ENCODE results near the gene DGKG.

Gene DGKG

DNA sequence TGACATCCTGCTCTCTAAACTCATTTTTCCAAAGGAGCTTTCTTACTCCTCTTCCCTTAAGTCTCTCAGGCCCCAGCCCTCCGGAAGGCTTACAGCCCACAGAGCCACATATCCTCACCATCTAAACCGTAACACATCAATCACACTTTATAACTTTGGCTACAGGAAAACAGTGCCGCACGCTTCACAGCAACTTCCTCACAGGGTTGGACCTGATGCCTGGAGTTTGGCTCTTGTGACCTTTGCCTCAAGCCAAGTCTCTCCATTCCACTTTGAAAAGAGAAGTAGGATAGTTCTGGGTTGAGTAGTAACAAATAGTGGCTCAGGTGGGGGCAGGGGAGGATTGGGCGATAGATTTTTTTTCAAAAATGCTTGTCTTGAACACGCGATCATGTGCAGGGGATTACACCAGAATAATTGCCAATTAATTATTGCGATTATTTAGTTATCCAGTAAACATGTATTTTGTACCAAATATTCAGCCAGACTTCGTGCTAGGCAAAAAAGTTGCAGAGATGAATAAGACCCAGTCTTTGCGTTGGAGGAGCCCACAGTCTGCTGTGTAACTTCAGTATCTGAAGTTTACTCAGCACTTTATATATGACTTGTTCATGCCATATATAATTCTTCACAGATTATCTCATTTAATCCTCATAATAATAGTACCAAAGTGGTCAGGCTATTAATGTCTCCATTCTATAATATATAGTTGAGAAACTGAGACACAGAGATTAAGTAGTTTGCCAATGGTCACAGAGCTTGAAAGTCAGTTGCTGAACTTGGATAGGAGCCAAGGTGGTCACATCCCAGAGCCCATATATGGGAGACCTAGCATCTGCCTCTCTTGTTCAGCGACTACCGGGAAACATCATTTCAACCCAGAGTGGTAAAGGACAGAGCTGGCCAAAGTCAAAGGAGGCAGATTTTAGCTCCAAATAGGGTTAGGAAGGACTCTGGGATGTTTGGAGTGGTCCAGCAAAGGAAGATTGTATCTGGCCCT, 250.8 kb downstream of the DGKG start:
- no peak for DNase-seq (ENCODE audit: low read depth in 4 of 4, low spot score in 1 of 4)

DNA sequence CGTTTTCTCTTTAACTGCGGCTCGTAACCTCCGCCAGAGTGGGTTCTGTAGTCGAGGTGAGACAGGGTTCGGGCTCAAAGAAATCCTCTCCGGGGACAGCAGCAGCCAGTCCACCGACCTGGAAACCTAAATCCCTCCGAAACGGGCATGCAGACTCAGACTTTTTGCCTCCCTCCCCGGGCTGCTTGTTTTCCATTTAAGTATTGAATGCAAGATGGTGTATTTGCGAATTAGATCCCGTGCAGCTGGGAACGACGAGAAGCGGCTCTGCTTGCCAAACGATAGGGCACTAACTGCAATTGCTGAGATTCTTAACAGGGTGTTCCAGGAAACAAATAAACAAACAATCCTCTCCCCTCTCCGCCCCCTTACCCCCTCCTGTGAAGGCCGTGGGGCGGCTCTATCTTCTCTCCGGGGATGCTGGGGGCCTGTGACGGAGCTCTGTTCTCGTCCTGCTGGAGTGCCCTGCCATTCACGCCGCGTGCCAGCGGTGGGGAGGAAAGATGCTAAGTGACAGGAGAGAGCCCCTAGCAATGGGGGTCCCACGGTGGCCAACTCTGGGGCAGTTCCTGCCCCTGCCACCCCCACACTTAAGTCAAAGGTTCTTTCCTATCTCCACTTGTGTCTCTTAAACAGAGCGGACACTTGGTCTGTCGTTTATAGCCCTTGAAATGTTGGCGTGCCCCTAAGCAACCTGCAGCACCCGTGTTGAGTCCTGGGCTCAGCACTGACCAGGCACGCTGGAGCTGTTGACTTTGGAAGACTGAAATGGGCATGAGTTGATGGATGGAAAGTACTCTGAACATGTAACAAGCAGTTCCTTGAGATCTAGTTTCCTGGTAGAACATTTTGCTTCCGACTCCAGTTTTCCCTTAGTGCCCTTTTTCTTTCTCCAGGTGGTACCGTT, 251.9 kb downstream of the DGKG start:
- DNase-seq (ENCODE audit: low read depth in 4 of 4, low spot score in 1 of 4), result no peak

DNA sequence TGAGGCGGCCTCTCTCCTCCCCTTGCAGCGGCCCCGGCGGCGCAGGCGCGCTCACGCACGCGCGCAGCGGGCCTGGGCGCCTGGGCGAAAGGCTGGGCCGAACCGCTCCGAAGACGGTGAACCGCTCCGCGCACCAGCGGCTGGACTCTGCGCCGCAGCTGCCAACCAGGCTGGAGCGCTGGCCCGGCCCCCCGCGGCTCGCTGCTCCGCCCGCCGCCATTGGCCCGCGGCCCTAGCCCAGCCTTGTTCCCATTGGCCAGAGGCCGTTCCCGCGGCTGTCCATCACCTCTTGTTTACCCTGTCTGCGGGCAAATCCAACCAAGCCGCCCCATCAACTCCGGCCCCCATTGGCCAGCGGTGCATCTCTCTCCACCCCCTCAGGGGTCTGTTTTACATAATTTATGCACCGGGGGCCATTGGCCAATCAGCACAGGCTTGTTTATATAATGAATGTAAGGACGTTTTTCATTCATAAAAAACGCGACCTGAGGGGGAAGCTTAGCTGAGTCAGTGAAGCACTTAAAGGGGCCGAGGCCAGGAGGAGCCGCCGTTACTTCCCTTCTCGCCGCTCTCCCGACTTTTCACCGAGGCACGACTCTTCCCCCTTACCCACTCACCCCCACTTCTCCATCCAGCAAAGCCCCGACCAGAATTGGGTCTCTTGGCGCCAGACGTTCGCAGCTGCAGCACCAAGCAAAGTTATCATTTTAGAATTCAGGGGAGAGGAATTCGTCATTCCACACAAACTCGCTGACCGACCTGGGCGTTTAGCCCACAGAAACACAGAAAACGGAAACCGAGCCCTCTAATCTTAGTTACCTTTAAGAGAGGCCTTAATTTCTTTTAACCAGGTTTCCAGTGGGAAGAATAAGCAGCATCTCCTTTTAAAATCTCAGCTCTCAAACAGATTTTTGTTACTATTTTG, 252.8 kb downstream of the DGKG start, which contains the start of gene ETV5:
Gene ETV5 (minus strand): TSS at position 149 of the 925 bp plus-strand sequence. CDS start 3,221 bp downstream, outside the sequence.
- peak; percentile 69 to 93 (median 82) for DNase-seq (ENCODE audit: low read depth in 4 of 4, low spot score in 1 of 4)

DNA sequence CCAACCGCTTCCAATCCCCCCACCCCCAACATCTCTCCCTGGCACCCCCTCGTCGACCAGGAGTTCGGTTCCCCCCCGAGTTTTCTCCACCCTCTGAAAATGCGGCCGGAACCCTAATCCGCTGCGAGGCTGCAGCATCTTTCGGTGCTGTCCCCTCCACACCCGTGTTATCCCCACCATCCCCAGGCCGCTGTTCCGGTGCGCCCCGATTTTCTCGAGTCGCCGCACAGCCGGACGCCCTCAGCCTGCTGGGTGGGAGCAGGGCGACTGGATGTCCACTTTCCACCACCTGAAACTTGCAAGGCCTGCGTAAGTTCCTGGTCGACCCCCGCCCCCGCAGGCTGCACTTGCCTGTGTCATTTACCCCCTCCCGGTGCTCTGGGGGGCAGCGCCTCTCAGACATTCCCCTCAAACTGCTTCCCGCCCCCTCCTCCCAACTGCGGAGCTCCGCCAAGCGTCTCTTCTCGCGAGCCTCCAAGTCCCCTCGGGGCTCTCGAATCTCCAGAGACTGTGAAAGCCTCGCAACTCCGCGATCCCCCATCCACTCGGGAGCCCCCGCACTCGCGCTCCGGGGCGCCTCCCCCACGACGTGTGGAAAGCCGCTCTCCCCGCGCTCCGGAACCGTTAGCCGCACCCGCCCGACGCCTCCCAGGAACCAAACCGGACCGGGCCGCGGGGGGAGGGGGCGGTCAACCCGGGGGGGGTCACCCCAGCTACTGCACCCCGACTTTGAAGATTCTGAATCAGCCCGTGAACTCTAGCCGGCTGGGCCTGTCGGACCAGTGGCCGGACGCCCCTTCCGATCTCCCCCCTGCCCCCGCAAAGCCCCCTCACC, 253.7 kb downstream of the DGKG start:
- DNase-seq (ENCODE audit: low read depth in 4 of 4, low spot score in 1 of 4), result no peak

DNA sequence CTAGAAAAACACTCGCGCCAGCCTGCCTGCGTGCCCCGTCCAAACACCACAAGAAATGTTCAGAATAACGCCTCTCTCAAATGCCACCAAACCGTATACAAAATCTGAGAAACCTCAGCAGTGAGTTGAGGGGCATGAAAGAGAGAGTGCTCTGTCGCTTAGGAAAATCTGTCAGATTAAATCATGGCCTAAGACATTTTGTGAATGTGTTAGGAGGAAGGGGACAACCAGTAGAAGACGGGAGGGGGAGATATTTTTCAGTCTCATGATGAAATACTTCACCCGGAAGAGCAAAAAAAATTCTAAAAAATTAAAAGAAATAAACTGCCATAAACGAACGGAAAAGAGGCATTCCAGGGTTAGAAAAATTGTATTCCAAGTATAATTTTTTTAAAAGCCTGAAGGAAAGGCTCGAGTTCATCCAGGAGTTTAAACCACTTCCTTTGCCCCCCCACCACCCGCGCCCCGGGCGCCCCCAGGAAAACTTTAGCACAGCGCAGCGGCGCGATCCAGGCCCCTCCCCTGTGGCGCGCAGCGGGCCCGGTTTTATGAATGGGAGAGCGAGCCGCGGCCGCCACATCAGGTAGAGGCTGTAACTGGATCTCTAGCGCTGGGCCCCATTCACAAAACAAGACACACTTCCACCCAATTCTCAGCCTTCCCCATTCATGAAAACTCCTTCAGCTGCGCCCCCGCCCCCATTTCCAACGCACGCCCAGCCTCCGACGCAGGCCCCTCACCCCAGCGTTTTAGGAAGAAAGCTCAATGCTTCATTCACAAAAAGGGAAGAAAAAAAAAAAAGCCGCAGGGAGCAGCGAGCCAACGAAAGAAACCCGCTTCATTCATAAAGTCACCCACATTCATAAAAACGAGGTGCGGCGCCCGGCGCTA, 254.6 kb downstream of the DGKG start:
- DNase-seq (ENCODE audit: low read depth in 4 of 4, low spot score in 1 of 4), result no peak

DNA sequence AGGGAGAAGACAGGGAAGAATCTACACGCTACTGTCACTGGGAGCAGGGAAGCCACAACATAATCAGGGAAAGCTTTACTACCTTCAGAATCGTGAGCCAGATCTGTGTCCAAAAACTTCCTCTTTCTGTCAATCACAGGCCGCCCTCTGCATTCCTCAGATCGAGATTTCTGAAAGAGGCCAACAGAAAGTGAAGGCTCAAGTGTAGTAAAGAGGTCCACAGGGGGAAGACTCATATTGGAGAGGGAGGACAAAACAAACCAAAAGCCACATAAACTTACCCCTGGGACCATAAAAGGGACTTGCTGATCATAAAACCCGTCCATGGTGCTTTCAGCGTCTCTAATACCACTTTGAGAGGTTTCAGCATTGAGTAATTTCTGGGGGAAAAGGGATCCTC, 256.5 kb downstream of the DGKG start:
- DNase-seq (ENCODE audit: low read depth in 4 of 4, low spot score in 1 of 4), result no peak

DNA sequence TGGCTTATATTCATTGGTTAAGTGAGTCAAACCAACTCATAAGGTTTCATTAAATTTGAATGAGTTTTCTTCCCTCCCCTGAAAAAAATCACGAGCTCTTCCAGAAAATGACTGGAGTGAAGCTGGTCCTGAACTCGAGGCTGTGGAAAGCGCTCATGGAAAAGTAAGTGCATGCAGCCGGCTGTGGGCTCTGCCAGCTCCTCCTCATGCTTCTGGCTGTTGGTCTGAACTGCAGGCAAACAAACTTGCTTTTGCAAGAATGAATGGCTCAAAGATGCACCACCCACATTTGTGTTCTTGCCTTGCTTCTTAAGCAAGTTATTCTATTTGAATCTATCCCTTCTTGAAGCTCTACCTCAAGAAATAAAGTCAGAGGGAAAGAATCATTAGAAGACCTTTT, 259.3 kb downstream of the DGKG start:
- DNase-seq (ENCODE audit: low read depth in 4 of 4, low spot score in 1 of 4), result no peak

DNA sequence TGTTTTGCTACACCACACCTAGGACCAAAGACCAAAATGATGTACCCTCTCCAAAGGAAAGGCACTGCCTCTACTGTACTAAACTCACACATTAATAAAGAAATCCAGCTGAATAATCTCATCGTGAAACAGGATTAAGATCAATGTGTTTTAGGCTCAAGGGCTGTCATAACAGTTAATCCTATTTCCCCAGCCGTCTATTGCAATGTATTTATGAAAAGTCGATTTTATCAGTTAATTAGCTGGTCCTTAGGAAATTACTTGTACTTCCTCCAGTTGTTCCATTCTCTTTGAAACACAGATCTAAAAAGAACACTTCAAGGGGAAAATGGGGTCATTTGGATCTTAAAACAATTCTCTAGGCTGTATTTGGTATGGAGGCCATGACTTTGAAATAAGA, 261.6 kb downstream of the DGKG start:
- no peak for DNase-seq (ENCODE audit: low read depth in 4 of 4, low spot score in 1 of 4)

DNA sequence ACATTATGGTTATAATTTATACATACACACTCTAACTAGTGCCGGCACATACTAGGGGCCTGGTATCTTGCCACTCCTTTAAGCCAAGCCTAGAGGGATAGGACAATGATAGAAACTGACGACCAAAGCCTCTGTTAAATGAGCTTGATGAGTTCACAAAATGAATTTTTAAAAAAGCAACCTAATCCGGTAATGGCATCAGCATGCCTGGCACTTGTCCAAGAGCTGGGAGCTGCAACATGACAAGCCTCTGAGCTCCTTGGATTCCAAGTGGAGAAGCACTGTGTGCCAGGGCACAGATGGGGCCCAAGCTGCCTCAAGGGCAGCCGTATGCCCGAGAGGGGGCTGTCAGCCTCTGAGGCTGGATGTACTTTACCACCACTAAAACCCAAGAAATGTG, 262.9 kb downstream of the DGKG start:
- DNase-seq (ENCODE audit: low read depth in 4 of 4, low spot score in 1 of 4), result no peak

DNA sequence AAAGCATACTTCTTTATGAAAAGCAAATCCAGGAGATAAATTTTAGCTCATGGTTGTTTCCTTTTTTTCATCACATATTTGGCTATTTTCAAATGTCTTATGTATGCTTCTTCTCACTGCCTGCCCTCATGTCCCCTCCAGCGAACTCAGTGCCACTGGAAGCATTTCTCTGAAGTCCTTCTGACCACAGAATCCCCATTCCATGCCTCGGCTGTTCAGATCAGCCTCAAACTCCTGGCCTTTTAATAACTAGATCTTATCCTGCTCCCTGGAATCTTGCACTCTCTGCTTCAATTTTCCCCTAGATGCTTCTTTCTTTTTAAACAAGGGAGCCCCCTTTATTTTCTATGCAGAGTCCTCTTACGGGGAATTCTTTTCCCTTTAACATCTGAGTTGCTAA, 263.3 kb downstream of the DGKG start:
- no peak for DNase-seq (ENCODE audit: low read depth in 4 of 4, low spot score in 1 of 4)

DNA sequence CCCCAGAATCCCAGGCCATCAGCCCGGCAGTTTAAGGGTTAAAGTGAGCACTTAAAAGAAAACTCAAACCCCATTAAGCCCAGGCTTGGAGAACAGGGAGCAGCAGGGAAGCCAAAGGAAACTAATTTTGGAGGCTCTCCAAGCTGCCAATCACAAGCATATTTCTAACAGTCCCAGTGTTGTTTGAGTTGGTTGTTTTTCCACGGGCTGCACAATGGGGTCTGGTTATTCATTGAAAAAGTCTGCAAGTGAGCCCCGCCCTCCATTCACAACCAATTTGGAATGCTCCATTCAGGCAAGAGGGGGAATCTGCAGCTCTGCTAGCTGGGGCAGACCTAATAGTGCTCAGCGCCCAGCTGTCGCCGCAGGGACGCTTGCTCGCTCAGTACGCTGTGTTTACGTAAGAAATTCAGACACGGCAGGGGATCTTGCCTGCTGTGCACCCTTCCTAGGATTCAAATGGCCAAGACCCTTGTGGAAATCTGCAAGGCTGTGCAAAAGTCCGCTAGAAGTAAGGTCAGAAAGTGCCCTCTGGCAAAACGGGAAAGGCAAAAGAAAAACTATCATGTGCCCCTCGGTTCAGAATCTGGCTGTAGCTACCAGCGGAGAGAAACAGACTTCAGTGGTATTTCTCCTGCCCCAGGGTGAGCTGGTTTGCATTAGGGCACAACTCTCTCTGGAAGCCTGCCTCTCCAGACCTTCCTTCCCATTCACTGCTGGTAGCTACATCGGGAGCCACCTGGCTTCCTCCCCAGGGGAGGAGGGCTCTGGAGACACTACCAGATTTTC, 264.2 kb downstream of the DGKG start:
- DNase-seq (ENCODE audit: low read depth in 4 of 4, low spot score in 1 of 4), result no peak

DNA sequence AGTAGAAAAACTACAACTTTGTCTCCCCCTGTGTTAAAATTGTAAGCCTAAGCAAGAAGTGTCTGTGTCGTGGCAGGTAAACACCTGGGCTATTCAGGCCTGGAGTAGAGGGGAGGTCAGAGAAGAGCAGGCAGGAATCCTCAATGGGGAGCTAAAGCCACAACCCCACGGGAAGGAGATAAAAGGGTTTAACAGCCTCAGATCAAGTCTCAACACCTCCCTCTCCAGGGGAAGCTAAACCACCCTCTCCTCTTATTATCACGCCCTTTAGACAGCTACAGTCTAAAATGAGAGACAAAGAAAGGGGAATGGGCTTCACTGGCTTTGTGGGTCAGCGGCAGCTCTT, 264.7 kb downstream of the DGKG start:
- DNase-seq (ENCODE audit: low read depth in 4 of 4, low spot score in 1 of 4), result no peak
